ENCODE measurements around the gene EIF3A. TPM values are rescaled to one million over a fixed set of nuclear protein-coding genes. Genes with fewer than 3 reads are reported as not detected.
"Not testable (repeated sequence)": the region's sequence is repeated elsewhere in the genome, so short reads cannot be mapped to it uniquely, and the experiment has no call there.

Gene EIF3A
- total RNA-seq, 4 donors from 2014 or later: 105 to 138 (median 121) TPM

GRCh38 chr10:119112056-119112455, 31.4 kb upstream of the EIF3A start:
- H3K4me3 ChIP-seq (ENCODE audit: low read depth, poor library complexity, severe bottlenecking): no peak overlapping the region
- 89% methylated on average over 4 of the region's 4 CpGs for WGBS, 2 donors
- TF ChIP-seq, protein P1, sequence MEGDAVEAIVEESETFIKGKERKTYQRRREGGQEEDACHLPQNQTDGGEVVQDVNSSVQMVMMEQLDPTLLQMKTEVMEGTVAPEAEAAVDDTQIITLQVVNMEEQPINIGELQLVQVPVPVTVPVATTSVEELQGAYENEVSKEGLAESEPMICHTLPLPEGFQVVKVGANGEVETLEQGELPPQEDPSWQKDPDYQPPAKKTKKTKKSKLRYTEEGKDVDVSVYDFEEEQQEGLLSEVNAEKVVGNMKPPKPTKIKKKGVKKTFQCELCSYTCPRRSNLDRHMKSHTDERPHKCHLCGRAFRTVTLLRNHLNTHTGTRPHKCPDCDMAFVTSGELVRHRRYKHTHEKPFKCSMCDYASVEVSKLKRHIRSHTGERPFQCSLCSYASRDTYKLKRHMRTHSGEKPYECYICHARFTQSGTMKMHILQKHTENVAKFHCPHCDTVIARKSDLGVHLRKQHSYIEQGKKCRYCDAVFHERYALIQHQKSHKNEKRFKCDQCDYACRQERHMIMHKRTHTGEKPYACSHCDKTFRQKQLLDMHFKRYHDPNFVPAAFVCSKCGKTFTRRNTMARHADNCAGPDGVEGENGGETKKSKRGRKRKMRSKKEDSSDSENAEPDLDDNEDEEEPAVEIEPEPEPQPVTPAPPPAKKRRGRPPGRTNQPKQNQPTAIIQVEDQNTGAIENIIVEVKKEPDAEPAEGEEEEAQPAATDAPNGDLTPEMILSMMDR (IDR thresholded peaks at IDR 0.05): no peak
- TF ChIP-seq POLR2A (IDR thresholded peaks at IDR 0.05): no peak
- DNase-seq (ENCODE audit: low spot score in 2 of 2): no peak
- intact Hi-C loops (cut with DNase I; ENCODE audit: low total_unique reads): no loop called here

- H3K4me3 ChIP-seq (ENCODE audit: low read depth, poor library complexity, severe bottlenecking); intact Hi-C loops (cut with DNase I; ENCODE audit: low total_unique reads); DNase-seq (ENCODE audit: low spot score in 2 of 2): not testable (repeated sequence)
- WGBS, 2 donors: 92 to 95% methylated on average over 2 of the region's 2 CpGs
These were observed 27.2 kb upstream of the EIF3A start for GRCh38 chr10:119107771-119108170.

- DNase-seq (ENCODE audit: low spot score in 2 of 2); H3K4me3 ChIP-seq (ENCODE audit: low read depth, poor library complexity, severe bottlenecking); intact Hi-C loops (cut with DNase I; ENCODE audit: low total_unique reads): not testable (repeated sequence)
- WGBS, 2 donors: 88 to 95% methylated on average over 6 of the region's 6 CpGs
These were observed 26.5 kb upstream of the EIF3A start for GRCh38 chr10:119107106-119107505.

- intact Hi-C loops (cut with DNase I; ENCODE audit: low total_unique reads); H3K4me3 ChIP-seq (ENCODE audit: low read depth, poor library complexity, severe bottlenecking); DNase-seq (ENCODE audit: low spot score in 2 of 2): not testable (repeated sequence)
- 92 to 98% methylated on average over 7 of the region's 7 CpGs for WGBS, 2 donors
These were observed 25.3 kb upstream of the EIF3A start for GRCh38 chr10:119105899-119106298.

DNA sequence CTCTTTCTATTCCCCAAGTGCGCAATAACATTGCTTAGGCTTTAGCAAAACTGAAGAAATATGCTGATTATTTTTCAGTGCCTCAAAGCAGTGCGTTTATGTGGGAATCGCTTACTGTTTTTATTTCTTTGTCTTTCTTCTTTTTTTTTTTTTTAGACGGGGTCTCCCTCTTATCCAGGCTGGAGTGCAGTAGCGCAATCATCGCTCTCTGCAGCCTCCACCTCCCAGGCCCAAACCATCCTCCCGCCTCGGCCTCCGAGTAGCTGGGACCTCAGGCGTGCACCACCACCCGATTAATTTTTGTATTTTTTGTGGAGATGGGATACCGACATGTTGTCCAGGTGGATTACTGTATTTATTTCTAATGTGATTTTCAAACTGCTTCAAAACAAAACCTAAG, 24.5 kb upstream of the EIF3A start:
- 90 to 92% methylated on average over 12 of the region's 12 CpGs for WGBS, 2 donors
- intact Hi-C loops (cut with DNase I; ENCODE audit: low total_unique reads): no loop called here
- H3K4me3 ChIP-seq (ENCODE audit: low read depth, poor library complexity, severe bottlenecking): no peak overlapping the region
- TF ChIP-seq, protein P1 (IDR thresholded peaks at IDR 0.05): no peak
- TF ChIP-seq POLR2A (IDR thresholded peaks at IDR 0.05): no peak
- no peak for DNase-seq (ENCODE audit: low spot score in 2 of 2)

GRCh38 chr10:119104654-119105015, 24.0 kb upstream of the EIF3A start:
- TF ChIP-seq, protein P1 (IDR thresholded peaks at IDR 0.05): no peak
- no peak for TF ChIP-seq POLR2A (IDR thresholded peaks at IDR 0.05)
- WGBS, 2 donors: 2% methylated on average over 14 to 21 of the region's 22 CpGs
- DNase-seq (ENCODE audit: low spot score in 2 of 2): no peak
- intact Hi-C loops (cut with DNase I; ENCODE audit: low total_unique reads): no loop called here
- peak overlapping the region; percentile 10 for H3K4me3 ChIP-seq (ENCODE audit: low read depth, poor library complexity, severe bottlenecking)

- intact Hi-C loops (cut with DNase I; ENCODE audit: low total_unique reads): no loop called here
- TF ChIP-seq POLR2A (IDR thresholded peaks at IDR 0.05): peak in 1 of 2 donors; percentile 51
- TF ChIP-seq, protein P1 (IDR thresholded peaks at IDR 0.05): no peak
- 0% methylated on average over 2 to 18 of the region's 91 CpGs for WGBS, 2 donors
- H3K4me3 ChIP-seq (ENCODE audit: low read depth, poor library complexity, severe bottlenecking): peak within 1 kb of the TSS; percentile 67
- DNase-seq (ENCODE audit: low spot score in 2 of 2): peak; percentile 74 to 95
These were observed 23.5 kb upstream of the EIF3A start, which contains the start of gene DENND10 for GRCh38 chr10:119103903-119104653. Gene DENND10, plus strand, starts transcription at chr10:119104113. Its CDS starts 30 bp downstream, at chr10:119104143.
